Activated T-cell treated with anti-CD3 and anti-CD28 coated beads for 1 hour (primary cell): Measurements from ENCODE around the gene ZNF300.
"Not testable (repeated sequence)": the region's sequence is repeated elsewhere in the genome, so short reads cannot be mapped to it uniquely, and the experiment has no call there.

Experiments
- DNase-seq: peaks from one replicate; pipeline ENCODE4 v3.0.0-alpha.2; 2020; ENCODE audit warnings: low read depth

ZNF300 gene

DNA sequence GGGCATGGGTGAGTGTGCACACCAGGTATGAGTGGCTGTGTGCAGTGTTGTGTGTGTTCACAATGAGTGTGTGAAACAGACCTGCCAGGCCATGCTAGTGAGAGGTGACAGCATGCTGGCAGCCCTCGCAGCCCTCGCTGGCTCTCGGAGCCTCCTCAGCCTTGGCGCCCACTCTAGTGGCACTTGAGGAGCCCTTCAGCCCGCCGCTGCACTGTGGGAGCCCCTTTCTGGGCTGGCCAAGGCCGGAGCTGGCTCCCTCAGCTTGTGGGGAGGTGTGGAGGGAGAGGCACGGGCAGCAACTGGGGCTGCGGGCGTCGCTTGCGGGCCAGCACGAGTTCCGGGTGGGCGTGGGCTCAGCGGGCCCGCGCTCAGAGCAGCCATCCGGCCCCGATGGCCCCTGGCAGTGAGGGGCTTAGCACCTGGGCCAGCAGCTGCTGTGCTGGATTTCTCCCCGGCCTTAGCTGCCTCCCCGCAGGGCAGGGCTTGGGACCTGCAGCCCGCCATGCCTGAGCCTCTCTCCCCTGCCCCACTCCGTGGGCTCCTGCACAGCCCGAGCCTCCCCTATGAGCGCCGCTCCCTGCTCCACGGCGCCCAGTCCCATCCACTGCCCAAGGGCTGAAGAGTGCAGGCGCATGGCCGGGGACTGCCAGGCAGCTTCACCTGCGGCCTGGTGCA, 59.5 kb downstream of the ZNF300 start:
- not testable (repeated sequence) for DNase-seq
